Vein endothelial cell (primary cell): ENCODE data around the gene ZNF768. TPM values are rescaled to one million over a fixed set of nuclear protein-coding genes. Genes with fewer than 3 reads are reported as not detected.

Experiments
- small RNA-seq: library from RNA; depleted of rRNA; stranded (forward); fragments of <200 nt; gene quantifications from one replicate; pipeline ENCODE3, GENCODE V24; 2012
- total RNA-seq: library from RNA; depleted of rRNA; stranded (reverse); fragments of >200 nt; gene quantifications from 2 replicates; pipeline ENCODE4 v1.2.3, GENCODE V29; 2012

The ZNF768 gene
- 25.3 and 32.0 TPM in 2 replicates for total RNA-seq

DNA sequence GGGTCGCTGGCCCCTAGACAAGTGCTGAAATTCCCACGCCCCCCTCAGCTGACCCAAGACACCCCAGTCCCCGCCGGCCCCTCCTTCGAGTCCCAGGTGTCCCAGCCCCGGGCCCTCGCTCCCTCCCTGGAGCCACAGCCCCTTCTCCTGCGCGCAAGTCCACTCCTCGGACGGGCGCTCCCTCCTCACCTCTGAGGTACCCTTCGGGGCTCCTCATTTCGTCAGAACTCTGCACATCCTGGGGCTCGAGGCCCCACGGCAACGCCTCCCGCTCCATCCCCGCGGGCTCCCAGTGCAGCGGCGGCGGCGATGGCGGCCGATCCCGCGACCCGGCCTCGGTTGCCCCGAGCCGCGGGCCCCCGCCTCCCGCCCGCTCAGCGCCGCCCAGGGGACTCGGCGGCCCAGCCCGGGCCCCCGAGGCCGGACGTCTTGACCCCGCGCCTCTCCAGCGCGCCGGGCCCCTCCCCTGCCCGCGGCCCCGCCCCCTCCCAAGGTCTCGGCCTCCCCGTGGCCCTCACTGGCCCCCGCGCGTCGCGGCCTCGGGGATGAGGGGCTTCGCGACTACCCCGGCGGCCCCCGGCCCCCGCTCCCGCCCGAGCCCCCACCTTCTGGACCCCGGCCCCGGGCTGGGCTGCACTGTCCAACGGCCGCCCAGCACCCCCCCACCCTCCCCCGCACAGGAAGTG, at the start of gene ZNF768:
Gene ZNF768 (minus strand): TSS at position 430 of the 686 bp plus-strand sequence. CDS start 153 bp downstream, at position 277.

DNA sequence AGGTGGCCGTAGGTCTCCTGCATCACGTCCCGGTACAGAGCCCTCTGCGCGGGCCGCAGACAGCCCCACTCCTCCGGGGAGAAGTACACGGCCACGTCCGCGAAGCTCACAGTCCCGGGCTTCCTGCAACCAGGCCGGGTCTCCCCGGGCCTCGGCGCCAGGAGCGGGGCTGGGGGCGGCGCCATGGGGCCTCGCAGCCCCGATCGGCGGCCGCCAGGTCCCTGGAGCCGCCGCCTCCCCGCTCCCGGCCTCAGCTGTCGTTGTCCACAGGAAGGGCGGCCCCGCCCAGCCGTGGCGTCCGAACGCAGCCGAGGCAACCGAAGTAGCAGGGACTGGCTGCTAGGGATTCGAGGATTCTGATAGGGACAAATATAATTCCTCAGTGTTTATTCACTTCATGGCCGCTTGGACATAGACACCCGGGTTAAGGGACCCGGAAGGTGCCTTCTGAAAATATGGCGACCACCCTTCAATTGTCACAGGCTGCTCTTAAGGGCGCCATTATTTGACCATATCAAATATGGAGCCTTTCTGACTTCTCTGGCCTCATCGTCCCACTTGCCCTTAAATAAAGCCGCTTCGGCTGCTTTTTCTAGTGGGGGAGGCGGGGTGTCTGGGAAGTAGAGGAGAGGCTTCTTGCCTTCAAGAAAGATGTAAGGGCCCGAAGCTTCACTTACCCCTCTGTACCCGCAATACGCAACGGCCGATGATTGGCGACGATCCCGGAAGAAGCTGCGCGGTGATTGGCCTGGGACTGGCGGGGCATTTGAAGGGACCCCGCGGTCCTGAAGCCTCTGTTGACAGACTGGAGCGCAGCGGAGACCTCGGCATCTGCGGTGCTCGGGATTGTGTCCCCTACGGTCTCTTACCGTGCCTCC, 45.3 kb upstream of the ZNF768 start, which contains the start of gene ZNF688:
Gene ZNF688 (minus strand): TSS at position 270 of the 878 bp plus-strand sequence. CDS start 85 bp downstream, at position 185.

DNA sequence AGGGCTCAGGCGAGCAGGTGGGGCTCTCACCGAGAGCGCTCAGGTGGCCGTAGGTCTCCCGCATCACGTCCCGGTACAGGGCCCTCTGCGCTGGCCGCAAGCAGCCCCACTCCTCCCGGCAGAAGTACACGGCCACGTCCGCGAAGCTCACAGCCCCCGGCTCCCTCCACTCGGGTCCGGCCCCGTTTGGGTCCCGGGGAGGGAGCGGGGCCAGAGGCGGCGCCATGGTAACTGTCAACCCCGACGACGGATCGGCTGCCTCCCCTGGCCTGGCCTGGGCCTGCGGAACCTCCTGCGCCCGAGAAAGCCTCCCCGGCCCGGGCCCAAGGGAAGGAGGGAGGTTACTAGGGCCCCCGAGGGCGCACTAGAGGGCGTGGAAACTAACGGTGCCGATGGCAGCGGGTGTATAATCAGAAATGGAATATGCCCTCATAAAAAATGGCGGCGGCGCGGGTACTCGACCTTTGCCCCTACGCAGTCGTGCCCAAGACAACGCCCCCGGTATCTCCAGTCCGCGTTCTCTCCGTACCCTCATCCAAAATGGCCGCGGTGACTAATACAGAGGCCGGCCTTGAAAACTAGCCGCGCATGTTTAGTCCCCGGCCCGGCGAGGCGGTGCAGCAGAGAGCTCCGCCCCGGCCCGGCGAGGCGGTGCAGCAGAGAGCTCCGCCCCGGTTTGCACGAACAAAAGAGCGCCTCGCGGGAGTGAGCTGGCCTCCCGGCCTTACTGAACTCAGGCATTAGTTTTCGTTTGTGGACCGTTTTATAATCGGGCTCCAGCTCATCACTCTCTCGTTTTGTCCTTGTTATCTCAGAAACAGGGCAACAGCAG, 31.8 kb upstream of the ZNF768 start, which contains the start of gene ZNF764:
Gene ZNF764 (minus strand): TSS at position 418 of the 832 bp plus-strand sequence. CDS start 192 bp downstream, at position 226.

GRCh38 chr16:30534368-30535105, 8.2 kb upstream of the ZNF768 start, which contains the start of gene ZNF747:
Gene ZNF747, minus strand, starts transcription at chr16:30534858. Its CDS starts 179 bp downstream, at chr16:30534679.

Small RNAs within 50 kb of the gene (small RNA-seq; reads per million reads assigned to genes)
- gene MIR4518 (not detected), gene RNU7-61P (not detected)

Other genes with a start within 250 kb of the ZNF768 start
- 40.5 and 43.7 TPM in 2 replicates for gene CD2BP2, start 171.3 kb downstream of the ZNF768 start, total RNA-seq
- 45.6 and 48.0 TPM in 2 replicates for gene TBC1D10B, start 156.1 kb downstream of the ZNF768 start, total RNA-seq
- gene MYL11, start 151.8 kb downstream of the ZNF768 start, total RNA-seq, result not detected in 2 replicates
- not detected in 2 replicates for gene SEPTIN1, start 144.0 kb downstream of the ZNF768 start, total RNA-seq
- gene ZNF48, start 131.1 kb downstream of the ZNF768 start, total RNA-seq, result 18.9 and 30.4 TPM in 2 replicates
- 9.3 and 14.7 TPM in 2 replicates for gene ZNF771, start 119.0 kb downstream of the ZNF768 start, total RNA-seq
- gene DCTPP1, start 96.5 kb downstream of the ZNF768 start, total RNA-seq, result 39.8 and 51.2 TPM in 2 replicates
- gene SEPHS2, start 80.7 kb downstream of the ZNF768 start, total RNA-seq, result 10.8 and 12.1 TPM in 2 replicates
- not detected in 2 replicates for gene ITGAL, start 53.8 kb downstream of the ZNF768 start, total RNA-seq
- gene ZNF747, start 8.3 kb upstream of the ZNF768 start, total RNA-seq, result 9.5 and 11.7 TPM in 2 replicates
- gene ZNF764, start 31.8 kb upstream of the ZNF768 start, total RNA-seq, result 10.5 and 10.6 TPM in 2 replicates
- 5.2 and 6.2 TPM in 2 replicates for gene ZNF688, start 45.1 kb upstream of the ZNF768 start, total RNA-seq
- 12.7 and 13.0 TPM in 2 replicates for gene ZNF785, start 59.1 kb upstream of the ZNF768 start, total RNA-seq
- gene ZNF689, start 83.8 kb upstream of the ZNF768 start, total RNA-seq, result 7.2 and 7.9 TPM in 2 replicates
- gene PRR14, start 124.4 kb upstream of the ZNF768 start, total RNA-seq, result 11.4 and 15.7 TPM in 2 replicates
- 31.4 and 40.1 TPM in 2 replicates for gene FBRS, start 131.9 kb upstream of the ZNF768 start, total RNA-seq
- 30.4 and 31.7 TPM in 2 replicates for gene SRCAP, start 172.6 kb upstream of the ZNF768 start, total RNA-seq
- 20.9 and 25.4 TPM in 2 replicates for gene PHKG2, start 221.9 kb upstream of the ZNF768 start, total RNA-seq
- gene CFAP119, start 235.5 kb upstream of the ZNF768 start, total RNA-seq, result 2.0 and 3.5 TPM in 2 replicates
- 89.9 and 94.1 TPM in 2 replicates for gene RNF40, start 235.8 kb upstream of the ZNF768 start, total RNA-seq